GM12878 (cell line): Measurements from ENCODE around the gene TNFRSF8. TPM values are rescaled to one million over a fixed set of nuclear protein-coding genes. Genes with fewer than 3 reads are reported as not detected.
A peak's percentile ranks its signal among the peaks of the same experiment; 100 is the strongest.

Experiments
- BCL3 ChIP-seq: IDR thresholded peaks from 2 replicates; pipeline ENCODE4 v1.6.1; 2011; ENCODE audit warnings: borderline replicate concordance, low read depth, mild to moderate bottlenecking, moderate library complexity, low read length; ENCODE audit not compliant: insufficient read depth, poor library complexity, severe bottlenecking
- BHLHE40 ChIP-seq, 2 experiments: fragments of 450-650 bp in 1 of 2; IDR thresholded peaks; 2 replicates each; pipeline ENCODE4 v1.6.1; 2011 to 2017; ENCODE audit warnings: low read depth in 2 of 2, borderline replicate concordance in 1 of 2, improper control_type of control experiment in 1 of 2, low read length in 1 of 2, mild to moderate bottlenecking in 1 of 2
- CEBPZ ChIP-seq: fragments of 150-350 bp; IDR thresholded peaks from 2 replicates; pipeline ENCODE4 v1.6.1; 2016; ENCODE audit warnings: low read depth, low read length
- CHD1 ChIP-seq: IDR thresholded peaks from 2 replicates; pipeline ENCODE4 v1.6.1; 2012; ENCODE audit warnings: low read depth, low read length, improper control_type of control experiment
- CHD4 ChIP-seq: fragments of 200-600 bp; sonication (generic); IDR thresholded peaks from 2 replicates; pipeline ENCODE4 v1.6.1; 2016; ENCODE audit warnings: mild to moderate bottlenecking
- FOXM1 ChIP-seq: IDR thresholded peaks from 2 replicates; pipeline ENCODE4 v1.6.1; 2012; ENCODE audit warnings: low read depth, mild to moderate bottlenecking, inconsistent platforms, low read length, moderate library complexity
- IKZF2 ChIP-seq, 2 experiments: fragments of 450-650 bp; IDR thresholded peaks; 2 replicates each; pipeline ENCODE4 v1.6.1; 2017; ENCODE audit warnings: mild to moderate bottlenecking in 2 of 2, moderate library complexity in 2 of 2
- JUNB ChIP-seq: IDR thresholded peaks from 2 replicates; pipeline ENCODE4 v1.6.1; 2016; ENCODE audit warnings: antibody characterized with exemption, mild to moderate bottlenecking
- KAT2A ChIP-seq: conservative IDR thresholded peaks from 2 replicates; pipeline ENCODE4 v1.6.1; 2011; ENCODE audit warnings: low read depth, low read length; ENCODE audit not compliant: control insufficient read depth
- NFXL1 ChIP-seq: fragments of 450-650 bp; IDR thresholded peaks from 2 replicates; pipeline ENCODE4 v1.6.1; 2017; ENCODE audit warnings: antibody characterized with exemption, mild to moderate bottlenecking, borderline replicate concordance
- NR2C1 ChIP-seq: fragments of 450-650 bp; IDR thresholded peaks from 2 replicates; pipeline ENCODE4 v1.6.1; 2017; ENCODE audit warnings: antibody characterized with exemption, mild to moderate bottlenecking, moderate library complexity
- NR2C2 ChIP-seq: IDR thresholded peaks from 2 replicates; pipeline ENCODE4 v1.6.1; 2011; ENCODE audit warnings: borderline replicate concordance, low read depth; ENCODE audit not compliant: control insufficient read depth, insufficient read length
- PAX8 ChIP-seq: fragments of 450-650 bp; IDR thresholded peaks from 2 replicates; pipeline ENCODE4 v1.6.1; 2017; ENCODE audit warnings: mild to moderate bottlenecking, moderate library complexity
- RAD51 ChIP-seq: fragments of 450-650 bp; IDR thresholded peaks from 2 replicates; pipeline ENCODE4 v1.6.1; 2016; ENCODE audit warnings: moderate library complexity, mild to moderate bottlenecking, inconsistent platforms
- RB1 ChIP-seq: fragments of 450-650 bp; formaldehyde crosslinking; IDR thresholded peaks from 2 replicates; pipeline ENCODE4 v1.6.1; 2017; ENCODE audit warnings: mild to moderate bottlenecking, borderline replicate concordance
- RELB ChIP-seq: fragments of 450-650 bp; IDR thresholded peaks from 2 replicates; pipeline ENCODE4 v1.6.1; 2017; ENCODE audit warnings: low read depth, mild to moderate bottlenecking, moderate library complexity
- SMAD1 ChIP-seq: fragments of 450-650 bp; IDR thresholded peaks from 2 replicates; pipeline ENCODE4 v1.6.1; 2018; ENCODE audit warnings: mild to moderate bottlenecking, low read depth; ENCODE audit not compliant: partially characterized antibody
- SP1 ChIP-seq: IDR thresholded peaks from one replicate; pipeline ENCODE4 v1.6.1; 2011; ENCODE audit warnings: low read depth, low read length
- SUZ12 ChIP-seq: fragments of 200-600 bp; sonication (generic); IDR thresholded peaks from one replicate; pipeline ENCODE4 v1.6.1; 2018; ENCODE audit warnings: antibody characterized with exemption, mild to moderate bottlenecking; ENCODE audit not compliant: unreplicated experiment
- TCF12 ChIP-seq: IDR thresholded peaks from 2 replicates; pipeline ENCODE4 v1.6.1; 2011; ENCODE audit warnings: low read depth, mild to moderate bottlenecking, low read length
- ZNF217 ChIP-seq: fragments of 450-650 bp; IDR thresholded peaks from 2 replicates; pipeline ENCODE4 v1.6.1; 2017; ENCODE audit warnings: antibody characterized with exemption, mild to moderate bottlenecking
- ZNF274 ChIP-seq: IDR thresholded peaks from one replicate; pipeline ENCODE4 v1.8.0; 2011; ENCODE audit not compliant: insufficient read length, insufficient read depth
- ZNF622 ChIP-seq: fragments of 450-650 bp; IDR thresholded peaks from 2 replicates; pipeline ENCODE4 v1.6.1; 2017; ENCODE audit warnings: mild to moderate bottlenecking, inconsistent platforms
- ZZZ3 ChIP-seq: IDR thresholded peaks from 2 replicates; pipeline ENCODE4 v1.6.1; 2011; ENCODE audit warnings: low read depth; ENCODE audit not compliant: control insufficient read depth, insufficient read length
- polyA plus RNA-seq, 11 experiments: library from polyadenylated mRNA; depleted of rRNA in 4 of 11; unstranded in 6 of 11; stranded (reverse) in 5 of 11; fragments of >200 nt; fragmentation: Nextera tagmentation in 4 of 11; fragmentation: Illumina TruSeq in 1 of 11; extraction: Ambion mirVana in 4 of 11; extraction: Trizol in 1 of 11; gene quantifications; 1 replicate in 1 of 11; 2 replicates in 10 of 11; pipeline versions ENCODE4 v1.2.1 to v1.2.3, GENCODE V29; 2011 to 2016; ENCODE audit warnings: inconsistent platforms in 2 of 11, missing spikeins in 2 of 11, low read depth in 1 of 11
- total RNA-seq, 4 experiments: library from RNA; depleted of rRNA in 3 of 4; stranded (reverse); fragments of >200 nt in 3 of 4; fragmentation: Illumina TruSeq in 1 of 4; extraction: Trizol in 1 of 4; gene quantifications; 2 replicates each; pipeline versions ENCODE4 v1.2.1 to v1.2.3, GENCODE V29; 2013 to 2021
- TF ChIP-seq, protein P1 (sequence below): fragments of 450-650 bp; IDR thresholded peaks from 2 replicates; pipeline ENCODE4 v1.6.1; 2016; ENCODE audit warnings: mild to moderate bottlenecking

The TNFRSF8 gene
- total and polyA plus RNA-seq, 10 of the 15 experiments (the other 5 are each of a cell fraction or from before 2014, with no cell fraction given): 9.8 to 114 (median 58.8) TPM

DNA sequence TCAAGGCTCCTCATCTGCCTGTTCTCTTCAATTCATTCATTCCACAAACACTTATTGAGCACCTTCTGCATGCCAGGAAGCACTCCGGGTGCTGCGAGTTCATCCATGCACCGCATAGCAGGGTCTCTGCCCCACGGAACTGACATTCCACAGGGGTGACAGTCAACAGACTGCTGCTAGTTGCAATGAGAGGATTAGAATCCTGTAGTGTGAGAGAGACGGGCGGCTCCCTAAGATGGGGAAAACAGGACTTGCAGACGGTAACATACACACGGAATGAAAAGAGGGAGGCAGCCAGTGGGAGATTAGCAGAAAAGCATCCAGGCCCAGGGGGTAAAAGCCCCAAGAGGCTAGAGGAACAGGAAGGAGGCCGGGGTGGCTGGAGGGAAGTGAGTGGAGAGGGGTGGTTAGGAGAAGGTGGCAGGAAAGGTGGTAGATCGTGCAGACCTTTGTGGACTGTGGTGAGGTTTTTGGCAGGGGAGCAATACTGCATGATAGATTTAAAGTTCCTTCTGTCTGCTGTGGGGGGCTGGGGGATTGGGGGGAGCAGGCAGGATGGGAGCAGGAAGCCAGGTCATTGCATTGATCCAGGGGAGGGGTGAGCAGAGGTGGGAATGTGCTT, 6.6 kb downstream of the TNFRSF8 start (continued):
- no peak for TF ChIP-seq SMAD1
- TF ChIP-seq KAT2A: no peak
- no peak for TF ChIP-seq NR2C2
- TF ChIP-seq BCL3: no peak
- TF ChIP-seq TCF12: no peak
- TF ChIP-seq BHLHE40 (IDR thresholded peaks at IDR 0.05; ENCODE audit: borderline replicate concordance in 1 of 2, low read depth in 2 of 2, low read length in 1 of 2): peak in 1 of 2 experiments; percentile 14; a peak in 1 of 4 replicates
- no peak for TF ChIP-seq FOXM1
- TF ChIP-seq ZNF217: no peak
- TF ChIP-seq ZNF622: no peak
- 0 out of 2 replicates have a peak, but pooled peaks have one; percentile 9 for TF ChIP-seq RELB
- TF ChIP-seq NR2C1: no peak
- TF ChIP-seq CHD1: no peak
- TF ChIP-seq RB1: no peak
- TF ChIP-seq, protein P1, sequence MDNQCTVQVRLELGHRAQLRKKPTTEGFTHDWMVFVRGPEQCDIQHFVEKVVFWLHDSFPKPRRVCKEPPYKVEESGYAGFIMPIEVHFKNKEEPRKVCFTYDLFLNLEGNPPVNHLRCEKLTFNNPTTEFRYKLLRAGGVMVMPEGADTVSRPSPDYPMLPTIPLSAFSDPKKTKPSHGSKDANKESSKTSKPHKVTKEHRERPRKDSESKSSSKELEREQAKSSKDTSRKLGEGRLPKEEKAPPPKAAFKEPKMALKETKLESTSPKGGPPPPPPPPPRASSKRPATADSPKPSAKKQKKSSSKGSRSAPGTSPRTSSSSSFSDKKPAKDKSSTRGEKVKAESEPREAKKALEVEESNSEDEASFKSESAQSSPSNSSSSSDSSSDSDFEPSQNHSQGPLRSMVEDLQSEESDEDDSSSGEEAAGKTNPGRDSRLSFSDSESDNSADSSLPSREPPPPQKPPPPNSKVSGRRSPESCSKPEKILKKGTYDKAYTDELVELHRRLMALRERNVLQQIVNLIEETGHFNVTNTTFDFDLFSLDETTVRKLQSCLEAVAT: peak; percentile 70; the same call in 1 of the 2 replicates
- no peak for TF ChIP-seq SUZ12
- no peak for TF ChIP-seq CHD4
- no peak for TF ChIP-seq ZZZ3
- TF ChIP-seq ZNF274: no peak
- TF ChIP-seq JUNB: no peak
- TF ChIP-seq NFXL1: no peak
- TF ChIP-seq CEBPZ: no peak
- TF ChIP-seq RAD51: no peak
- TF ChIP-seq IKZF2 (IDR thresholded peaks at IDR 0.05): peak; percentile 48 to 53; a peak in 3 of 4 replicates
- no peak for TF ChIP-seq PAX8
- TF ChIP-seq SP1: no peak
